HG02588 (cell line): ENCODE measurements around the gene DAPK3.
"Not testable (repeated sequence)": the region's sequence is repeated elsewhere in the genome, so short reads cannot be mapped to it uniquely, and the experiment has no call there.

Experiments used
- ATAC-seq: cut with Tn5 transposase; IDR thresholded peaks from one replicate; pipeline ENCODE4 v1.9.1; 2021; ENCODE audit warnings: mild to moderate bottlenecking, moderate library complexity; ENCODE audit not compliant: unreplicated experiment

Gene DAPK3

GRCh38 chr19:3980353-3981251 lies 9.7 kb upstream of the DAPK3 start:
- no peak for ATAC-seq

GRCh38 chr19:3979674-3980352 lies 8.9 kb upstream of the DAPK3 start:
- ATAC-seq = no peak

GRCh38 chr19:3979289-3979673 lies 8.4 kb upstream of the DAPK3 start:
- no peak for ATAC-seq

GRCh38 chr19:3978145-3978544 lies 7.2 kb upstream of the DAPK3 start:
- no peak for ATAC-seq

GRCh38 chr19:3977242-3978143 lies 6.6 kb upstream of the DAPK3 start:
- no peak for ATAC-seq

GRCh38 chr19:3976495-3977241 lies 5.8 kb upstream of the DAPK3 start:
- ATAC-seq = no peak

- no peak for ATAC-seq
Observed at GRCh38 chr19:3975637-3976087, 4.8 kb upstream of the DAPK3 start.

GRCh38 chr19:3975144-3975543 lies 4.2 kb upstream of the DAPK3 start:
- no peak for ATAC-seq

- ATAC-seq = no peak
Observed at GRCh38 chr19:3970313-3970807, 539 bp downstream of the DAPK3 start.

- ATAC-seq = no peak
Observed at GRCh38 chr19:3969435-3970312, 1.2 kb downstream of the DAPK3 start.

GRCh38 chr19:3968556-3969434 lies 2.1 kb downstream of the DAPK3 start:
- no peak for ATAC-seq

- ATAC-seq = not testable (repeated sequence)
Observed at GRCh38 chr19:3967983-3968382, 2.9 kb downstream of the DAPK3 start.

- no peak for ATAC-seq
Observed at GRCh38 chr19:3966051-3967017, 4.6 kb downstream of the DAPK3 start.

- ATAC-seq = no peak
Observed at GRCh38 chr19:3964256-3965194, 6.4 kb downstream of the DAPK3 start.

GRCh38 chr19:3963458-3964255 lies 7.2 kb downstream of the DAPK3 start:
- no peak for ATAC-seq
